Measurements from ENCODE around the gene OSGEPL1.
"Not testable (repeated sequence)": the region's sequence is repeated elsewhere in the genome, so short reads cannot be mapped to it uniquely, and the experiment has no call there.

Gene OSGEPL1, protein sequence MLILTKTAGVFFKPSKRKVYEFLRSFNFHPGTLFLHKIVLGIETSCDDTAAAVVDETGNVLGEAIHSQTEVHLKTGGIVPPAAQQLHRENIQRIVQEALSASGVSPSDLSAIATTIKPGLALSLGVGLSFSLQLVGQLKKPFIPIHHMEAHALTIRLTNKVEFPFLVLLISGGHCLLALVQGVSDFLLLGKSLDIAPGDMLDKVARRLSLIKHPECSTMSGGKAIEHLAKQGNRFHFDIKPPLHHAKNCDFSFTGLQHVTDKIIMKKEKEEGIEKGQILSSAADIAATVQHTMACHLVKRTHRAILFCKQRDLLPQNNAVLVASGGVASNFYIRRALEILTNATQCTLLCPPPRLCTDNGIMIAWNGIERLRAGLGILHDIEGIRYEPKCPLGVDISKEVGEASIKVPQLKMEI

DNA sequence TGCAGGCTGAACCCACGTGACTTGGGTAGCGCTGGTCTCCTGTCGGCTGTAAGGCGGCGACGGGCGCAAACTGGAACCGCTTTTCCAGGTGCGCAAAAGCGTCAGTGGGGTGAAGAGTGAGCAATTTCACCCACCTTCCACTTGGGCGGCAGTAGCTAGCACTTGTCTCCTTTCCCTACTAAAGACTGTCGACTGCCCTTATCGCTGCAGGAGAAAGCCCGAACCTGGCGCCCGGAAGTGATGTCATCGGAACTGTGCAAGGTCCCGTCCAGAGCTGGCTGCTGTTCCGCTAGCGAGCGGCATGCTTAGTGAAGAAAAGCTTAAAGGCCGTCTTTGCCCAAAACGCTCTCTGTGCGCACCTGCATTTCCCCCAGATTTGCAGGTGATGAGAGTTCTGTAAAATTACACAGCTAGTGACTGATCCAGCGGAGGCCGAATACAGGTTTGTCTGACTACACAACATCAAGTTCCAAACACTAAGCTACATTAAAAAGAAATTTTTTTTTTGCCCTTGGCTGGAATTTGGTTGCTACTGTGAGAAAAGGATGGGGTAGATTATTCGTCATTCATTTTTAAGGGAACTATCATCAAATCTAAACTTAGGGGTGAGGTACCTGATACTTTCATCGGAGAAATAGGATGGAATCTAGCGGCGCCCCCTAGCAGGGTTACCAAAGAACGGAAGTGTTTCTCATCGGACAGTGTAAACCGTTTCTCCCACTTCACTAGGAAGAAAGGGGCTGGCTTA lies at the start of gene OSGEPL1:
Gene OSGEPL1 (minus strand): TSS at position 242 of the 748 bp plus-strand sequence. CDS start 1,152 bp downstream, outside the sequence.
- peak; percentile 98 for DNase-seq

DNA sequence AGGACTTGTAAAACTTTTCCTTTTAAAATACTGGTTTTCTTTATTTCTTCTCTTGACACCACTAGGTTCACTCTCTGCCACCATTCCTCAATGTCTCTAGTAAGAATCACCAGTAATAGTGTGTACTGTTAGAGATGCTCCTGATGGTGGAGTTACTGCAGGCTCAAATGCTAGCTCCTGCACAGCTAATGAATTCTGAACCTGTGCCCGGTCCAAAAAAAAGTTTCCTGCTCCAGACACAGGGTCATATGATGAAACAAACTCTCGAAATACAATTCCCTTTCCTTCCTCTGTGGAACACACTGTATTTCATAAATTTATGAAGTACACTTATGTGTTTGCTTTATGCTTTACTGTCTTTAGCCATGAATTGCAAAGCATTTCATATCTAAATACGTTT lies 40.8 kb upstream of the OSGEPL1 start:
- no peak for DNase-seq

DNA sequence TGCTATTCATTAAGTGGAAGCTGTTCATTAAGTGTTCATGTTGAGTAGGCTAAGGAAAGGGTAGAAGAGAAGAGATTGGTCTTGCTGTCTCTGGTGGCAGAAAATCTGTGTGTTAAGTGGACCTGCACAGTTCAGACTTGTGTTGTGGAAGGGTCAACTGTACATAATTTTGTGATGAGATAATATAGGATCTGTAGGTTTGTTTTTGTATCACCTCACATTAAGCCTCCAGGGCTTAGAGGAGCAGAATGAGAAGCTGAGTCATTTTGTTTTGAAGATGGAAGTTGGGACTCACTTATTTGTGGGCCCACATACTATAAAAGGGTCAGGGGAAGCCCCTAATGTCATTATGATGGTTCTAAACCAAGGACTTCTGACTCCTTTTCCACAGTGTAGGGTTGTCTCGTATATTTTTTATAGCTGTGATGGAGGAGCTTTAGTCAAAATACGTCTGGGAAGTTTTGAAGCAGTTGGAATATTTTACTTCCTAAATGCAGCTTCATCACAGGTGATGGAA lies 39.9 kb upstream of the OSGEPL1 start:
- DNase-seq: no peak

DNA sequence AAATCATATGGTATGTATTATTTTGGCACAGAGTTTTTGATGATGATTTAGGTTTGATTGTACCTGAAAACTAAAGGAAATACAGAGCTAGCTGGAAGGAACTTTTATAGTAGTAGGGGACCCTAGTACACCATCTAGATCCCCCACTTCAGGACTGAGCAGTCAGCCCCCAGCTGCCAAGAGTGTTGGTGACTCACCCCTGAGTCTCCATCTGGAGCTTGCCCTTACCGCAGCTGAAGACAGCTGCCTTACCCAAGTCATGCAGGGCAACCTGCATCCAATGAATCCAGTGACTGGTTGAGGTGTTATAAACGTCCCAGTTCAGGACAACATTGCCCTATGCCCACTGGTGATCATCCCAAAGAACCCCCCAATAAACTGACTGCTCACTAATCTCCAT lies 36.9 kb upstream of the OSGEPL1 start:
- no peak for DNase-seq

DNA sequence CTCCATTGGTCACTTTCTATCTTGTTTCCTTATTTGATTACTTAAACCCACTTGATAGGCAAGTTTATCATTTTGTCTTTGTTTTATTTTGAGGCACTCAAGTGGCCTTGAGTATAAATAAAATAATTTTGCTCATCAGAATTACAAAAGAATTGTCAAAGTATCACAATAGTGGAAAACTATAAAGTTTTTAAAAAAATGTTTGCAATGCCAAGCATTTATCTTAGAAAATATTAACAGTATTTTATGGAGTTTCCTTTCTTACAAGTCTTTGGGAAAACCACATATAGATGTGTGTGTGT lies 36.4 kb upstream of the OSGEPL1 start:
- no peak for DNase-seq

DNA sequence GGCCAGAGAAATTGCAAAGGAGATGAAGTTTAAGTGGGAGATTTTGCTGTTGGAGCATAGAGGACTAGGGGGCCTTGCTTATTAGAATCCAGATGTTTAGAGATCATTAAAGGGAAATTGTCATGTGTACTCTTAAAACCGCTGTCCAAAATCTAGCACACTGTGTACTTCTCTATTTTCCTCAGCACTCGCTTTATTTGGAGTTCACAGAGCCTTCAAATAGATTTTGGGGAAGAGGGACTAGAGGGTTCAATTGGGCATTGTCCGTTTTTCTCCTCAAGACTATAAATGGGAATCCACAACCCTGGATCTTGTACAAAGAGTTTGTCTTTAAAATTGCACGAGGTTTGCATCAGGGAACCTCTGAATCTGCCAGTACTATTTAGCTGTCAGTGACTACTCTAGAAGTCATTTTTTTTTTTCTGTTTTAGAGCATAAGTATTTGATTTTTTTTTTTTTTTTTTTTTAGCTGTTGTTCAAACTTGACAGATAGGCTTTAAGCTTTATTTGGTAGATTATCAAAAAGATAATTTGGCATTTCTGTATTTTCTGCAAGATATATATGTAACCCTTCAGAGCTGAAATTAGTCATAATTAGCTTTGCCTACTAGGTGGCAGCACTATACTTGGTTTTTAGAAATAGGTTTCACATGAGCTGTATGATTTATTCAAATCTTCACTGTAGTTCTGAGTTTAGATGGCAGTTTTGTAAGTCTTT lies 35.9 kb upstream of the OSGEPL1 start:
- peak; percentile 76 for DNase-seq

DNA sequence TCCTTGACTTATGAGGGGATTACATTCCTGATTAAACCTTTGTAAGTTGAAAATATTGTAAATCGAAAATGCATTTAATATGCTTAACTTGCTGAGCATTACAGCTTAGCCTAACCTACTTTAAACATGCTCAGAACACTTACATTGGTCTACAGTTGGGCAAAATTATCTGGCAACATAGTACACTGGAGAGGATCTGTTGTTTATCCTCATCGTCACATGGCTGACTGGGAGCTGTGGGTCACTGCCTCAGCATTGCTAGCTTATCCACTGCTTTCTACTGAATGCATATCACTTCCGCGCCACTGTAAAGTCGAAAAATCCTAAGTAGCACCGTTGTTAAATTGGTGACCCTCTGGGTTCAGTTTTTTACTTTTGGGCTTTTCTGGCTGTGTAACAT lies 35.3 kb upstream of the OSGEPL1 start:
- DNase-seq: no peak

DNA sequence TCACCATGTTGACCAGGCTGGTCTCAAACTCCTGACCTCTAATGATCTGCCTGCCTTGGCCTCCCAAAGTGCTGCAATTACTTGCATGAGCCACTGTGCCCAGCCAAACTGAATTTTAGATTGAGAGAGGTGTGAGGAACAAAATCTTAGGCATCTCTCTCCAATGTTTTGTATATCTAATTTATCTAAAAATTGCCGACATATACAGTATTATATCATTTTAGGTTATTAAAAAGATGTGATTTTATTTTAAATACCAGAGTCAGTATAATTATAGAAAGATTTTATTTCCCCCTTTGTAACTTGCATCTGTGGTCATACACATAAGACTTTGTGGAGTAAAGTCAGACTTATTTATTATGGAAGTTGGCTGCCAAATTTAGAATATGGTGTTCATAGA lies 31.7 kb upstream of the OSGEPL1 start:
- no peak for DNase-seq

DNA sequence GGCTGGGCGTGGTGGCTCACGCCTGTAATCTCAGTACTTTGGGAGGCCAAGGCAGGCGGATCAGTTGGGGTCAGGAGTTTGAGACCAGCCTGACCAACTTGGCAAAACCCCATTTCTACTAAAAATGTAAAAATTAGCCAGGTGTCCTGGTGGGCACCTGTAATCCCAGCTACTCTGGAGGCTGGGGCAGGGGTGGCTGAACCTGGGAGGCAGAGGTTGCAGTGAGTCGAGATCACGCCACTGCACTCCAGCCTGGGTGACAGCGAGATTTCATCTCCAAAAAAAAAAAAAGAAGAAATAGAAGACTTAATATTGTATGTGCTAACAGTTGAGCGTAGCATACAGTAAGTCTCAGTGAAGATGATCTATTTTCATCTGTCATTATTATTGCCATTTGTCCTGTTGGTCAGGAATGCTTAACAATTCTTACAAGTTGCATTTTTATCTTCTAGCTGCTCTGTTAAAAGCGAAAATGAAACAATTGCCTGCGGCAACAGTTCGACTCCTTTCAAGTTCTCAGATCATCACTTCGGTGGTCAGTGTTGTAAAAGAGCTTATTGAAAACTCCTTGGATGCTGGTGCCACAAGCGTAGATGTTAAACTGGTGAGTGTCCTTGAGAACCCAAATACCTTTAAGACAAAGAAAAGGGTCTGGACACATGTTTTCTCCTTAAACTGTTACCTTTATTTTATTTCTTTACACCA lies 28.9 kb upstream of the OSGEPL1 start:
- no peak for DNase-seq

DNA sequence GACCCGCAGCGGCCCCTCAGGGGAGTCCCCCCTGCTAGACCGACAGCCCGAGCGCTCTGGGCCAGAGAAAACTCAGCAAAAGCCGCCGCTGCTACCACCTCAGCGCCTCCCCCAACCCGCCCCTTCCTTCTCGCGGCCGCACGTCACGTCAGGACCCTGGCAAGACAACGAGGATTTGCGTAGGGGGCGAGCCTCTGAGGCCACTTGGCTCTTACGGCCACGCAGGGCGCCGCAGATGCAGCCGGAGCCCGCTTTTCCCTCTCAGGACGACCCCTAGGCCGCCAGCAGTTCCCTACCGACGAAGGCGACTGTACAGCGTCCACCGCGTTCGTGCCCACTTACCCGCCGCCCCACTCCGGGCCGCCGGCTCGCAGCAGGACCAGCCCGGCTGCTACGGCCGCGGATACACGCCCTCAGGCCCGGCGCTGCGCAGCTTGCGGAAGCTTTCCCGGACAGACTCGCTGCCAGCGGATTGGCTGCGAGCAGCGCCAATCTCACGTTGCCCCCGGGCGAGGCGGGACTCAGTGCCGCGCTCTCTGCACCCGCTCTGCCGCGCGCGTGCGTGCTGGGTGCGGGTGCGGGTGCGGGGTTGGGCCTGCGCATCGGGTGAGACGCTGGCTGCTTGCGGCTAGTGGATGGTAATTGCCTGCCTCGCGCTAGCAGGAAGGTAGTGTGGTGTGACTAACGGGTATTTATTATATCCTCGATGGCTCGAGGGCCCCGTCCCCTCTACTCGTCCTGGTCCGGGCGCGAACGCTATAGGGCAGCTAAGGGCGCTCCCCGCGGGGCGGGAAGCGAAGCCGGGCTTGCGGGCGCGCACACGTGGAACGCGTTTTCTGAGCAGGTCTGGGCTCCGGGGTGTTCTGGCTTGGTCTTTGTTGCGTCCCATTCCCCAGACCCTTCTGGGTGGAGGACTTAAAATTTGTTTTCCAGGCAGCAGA lies 21.6 kb upstream of the OSGEPL1 start, which contains the start of the genes ORMDL1 and PMS1:
Gene ORMDL1 (minus strand): TSS at position 413 of the 941 bp plus-strand sequence. CDS start 1,744 bp downstream, outside the sequence.
Gene PMS1 (plus strand): TSS at position 524 of the 941 bp plus-strand sequence. CDS start 7,360 bp downstream, outside the sequence.
- DNase-seq: peak; percentile 97

DNA sequence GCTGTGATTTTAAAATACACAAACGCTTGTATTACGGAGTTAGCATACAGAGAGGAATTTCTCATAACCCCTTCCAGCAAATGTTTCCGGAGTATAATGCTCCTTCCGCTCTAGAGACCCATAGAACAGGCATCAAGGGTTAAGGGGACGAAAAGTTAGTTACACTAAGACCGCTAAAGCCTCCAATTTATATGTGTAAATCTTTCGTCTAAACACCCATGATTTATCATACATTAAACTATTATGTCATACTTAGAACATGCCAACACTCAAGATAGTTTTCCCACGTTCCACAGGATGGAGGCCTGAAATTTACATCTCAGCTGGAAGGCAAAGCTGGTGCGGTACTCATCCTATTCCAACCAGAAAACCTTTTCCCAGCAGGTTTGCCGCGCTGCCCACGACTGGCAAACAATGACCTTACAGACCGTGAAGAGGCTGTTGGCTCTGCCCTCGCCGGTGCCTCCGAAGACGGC lies 20.9 kb upstream of the OSGEPL1 start:
- peak; percentile 77 for DNase-seq

DNA sequence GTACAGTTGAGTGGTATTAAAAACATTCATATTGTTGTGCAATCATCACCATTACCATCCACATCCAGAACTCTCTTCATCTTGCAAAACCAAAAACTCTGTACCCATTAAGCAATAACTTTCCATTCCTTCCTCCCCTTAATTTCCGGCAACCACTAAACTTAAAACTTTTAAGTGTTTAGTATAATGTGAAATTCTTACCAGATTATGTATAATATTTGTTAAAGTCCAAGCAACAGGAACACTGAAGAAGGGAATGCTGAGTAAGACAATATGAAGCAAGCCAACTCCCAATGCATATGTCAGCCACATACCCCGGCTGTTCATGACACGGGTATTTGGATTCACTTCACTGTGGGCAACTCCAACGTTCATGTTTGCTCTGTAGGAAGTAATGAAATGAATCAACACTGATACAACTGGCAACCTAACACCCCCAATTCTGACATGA lies 19.7 kb upstream of the OSGEPL1 start:
- DNase-seq: no peak

DNA sequence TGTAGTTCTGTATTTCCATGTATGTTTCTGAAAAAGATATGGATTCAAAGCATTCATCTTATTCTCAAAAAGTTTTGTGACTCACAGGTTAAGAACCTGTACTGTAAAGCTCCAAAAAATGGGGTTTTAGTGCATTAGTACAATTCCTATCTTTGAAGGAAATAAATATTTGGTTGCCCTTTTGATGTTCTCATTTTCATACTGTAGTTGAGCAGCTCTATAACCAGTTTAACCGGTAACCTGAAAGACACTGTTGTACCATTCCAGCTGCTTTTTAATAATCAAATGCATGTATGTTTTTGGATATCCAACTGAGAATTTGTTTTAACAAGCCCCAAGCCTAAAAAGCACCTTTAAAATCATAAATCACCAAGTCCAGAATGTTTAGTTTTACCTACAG lies 9.6 kb upstream of the OSGEPL1 start:
- no peak for DNase-seq

DNA sequence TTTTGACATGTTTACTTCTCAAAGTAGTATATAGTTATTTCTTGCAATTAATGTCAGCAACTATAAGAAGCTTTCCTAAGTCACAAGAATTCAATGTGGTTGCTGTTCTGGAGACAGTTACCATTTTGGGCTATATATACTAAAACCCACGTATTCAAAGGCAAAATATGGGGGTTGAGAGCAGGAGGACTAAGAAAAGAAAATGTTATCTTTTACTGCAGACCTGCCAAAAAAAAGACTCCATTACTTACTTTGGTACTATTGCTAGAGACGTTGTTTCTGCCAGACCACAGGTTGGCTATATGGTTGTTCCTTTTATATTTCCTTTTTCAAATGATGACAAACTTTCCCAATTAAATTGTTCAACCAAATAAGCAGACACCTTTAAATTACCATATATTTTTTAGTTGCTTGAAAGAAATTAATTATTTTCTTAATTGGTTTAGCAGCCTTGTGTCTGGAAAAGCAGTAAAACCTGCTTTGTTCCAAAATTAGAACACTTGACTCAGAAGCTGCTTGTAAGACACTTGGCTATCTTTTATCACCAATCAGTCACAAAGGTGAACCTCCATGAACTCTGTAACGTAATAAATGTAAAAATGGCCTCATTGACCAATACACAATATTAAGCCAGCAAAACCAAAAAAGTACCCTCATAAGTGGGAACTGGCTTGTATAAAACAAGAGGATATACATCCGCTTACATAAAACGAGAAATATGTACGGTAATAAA lies 8.2 kb upstream of the OSGEPL1 start:
- DNase-seq: no peak

DNA sequence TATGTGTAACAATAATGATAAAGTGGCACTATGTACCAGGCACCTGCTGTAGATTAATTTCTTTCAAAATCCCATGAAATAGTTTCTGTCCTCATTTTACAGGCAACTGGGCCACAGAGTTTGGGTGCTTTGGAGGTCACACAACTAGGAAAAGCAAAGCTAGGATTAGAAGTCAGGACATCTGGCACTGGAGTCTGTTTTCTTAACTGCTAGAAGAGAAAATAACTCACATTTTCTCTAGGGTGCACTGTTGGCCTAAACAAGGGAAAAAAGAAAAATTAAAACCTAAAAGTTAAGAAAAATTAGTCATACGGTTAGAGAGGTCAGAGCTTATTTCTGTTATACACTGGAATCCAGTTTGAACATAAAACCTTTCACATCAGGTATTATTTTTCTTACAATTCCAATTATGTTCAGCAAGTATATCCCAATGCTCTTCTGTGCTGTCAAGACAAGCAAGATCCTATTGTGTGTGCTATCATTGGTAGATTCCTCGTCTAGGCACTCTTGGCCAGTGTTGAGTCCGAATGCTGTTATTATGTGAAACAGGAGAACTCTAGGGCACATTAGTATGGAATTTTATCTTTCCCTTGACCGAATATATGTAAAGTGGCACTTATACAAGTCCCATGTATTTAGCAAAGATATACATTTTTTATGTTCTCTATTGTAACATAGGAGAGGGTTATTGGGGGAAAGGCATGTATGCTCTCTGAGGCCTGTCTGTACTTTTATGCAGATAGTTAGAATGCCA lies 1.5 kb upstream of the OSGEPL1 start:
- peak; percentile 37 for DNase-seq

DNA sequence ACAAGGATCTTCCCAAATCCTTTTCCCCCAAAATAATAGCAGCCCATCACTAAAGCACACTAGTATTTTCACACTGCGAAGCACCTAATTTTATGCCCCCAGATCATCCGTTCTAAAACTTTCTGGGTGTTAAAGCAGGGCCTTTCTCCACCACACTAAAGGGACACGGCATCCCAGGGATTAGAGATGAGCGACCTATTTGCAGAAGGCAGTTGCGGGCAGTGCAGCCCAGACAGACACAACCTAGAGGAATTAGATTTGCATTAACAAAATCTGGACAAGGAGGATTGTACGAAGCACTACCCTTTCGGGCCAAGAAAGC lies 402 bp downstream of the OSGEPL1 start:
- DNase-seq: no peak

DNA sequence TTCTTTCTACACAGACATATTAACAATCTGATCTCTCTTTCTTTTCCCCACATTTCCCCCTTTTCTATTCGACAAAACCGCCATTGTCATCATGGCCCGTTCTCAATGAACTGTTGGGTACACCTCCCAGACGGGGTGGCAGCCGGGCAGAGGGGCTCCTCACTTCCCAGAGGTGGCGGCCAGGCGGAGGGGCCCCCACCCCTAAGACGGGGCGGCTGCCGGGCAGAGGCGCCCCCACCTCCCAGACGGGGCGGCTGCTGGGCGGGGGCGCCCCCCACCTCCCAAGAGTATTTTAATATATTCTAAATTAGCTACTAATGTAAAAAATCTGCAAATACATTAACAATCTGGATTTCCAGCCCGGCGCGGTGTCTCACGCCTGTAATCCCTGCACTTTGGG lies 2.4 kb downstream of the OSGEPL1 start:
- not testable (repeated sequence) for DNase-seq

DNA sequence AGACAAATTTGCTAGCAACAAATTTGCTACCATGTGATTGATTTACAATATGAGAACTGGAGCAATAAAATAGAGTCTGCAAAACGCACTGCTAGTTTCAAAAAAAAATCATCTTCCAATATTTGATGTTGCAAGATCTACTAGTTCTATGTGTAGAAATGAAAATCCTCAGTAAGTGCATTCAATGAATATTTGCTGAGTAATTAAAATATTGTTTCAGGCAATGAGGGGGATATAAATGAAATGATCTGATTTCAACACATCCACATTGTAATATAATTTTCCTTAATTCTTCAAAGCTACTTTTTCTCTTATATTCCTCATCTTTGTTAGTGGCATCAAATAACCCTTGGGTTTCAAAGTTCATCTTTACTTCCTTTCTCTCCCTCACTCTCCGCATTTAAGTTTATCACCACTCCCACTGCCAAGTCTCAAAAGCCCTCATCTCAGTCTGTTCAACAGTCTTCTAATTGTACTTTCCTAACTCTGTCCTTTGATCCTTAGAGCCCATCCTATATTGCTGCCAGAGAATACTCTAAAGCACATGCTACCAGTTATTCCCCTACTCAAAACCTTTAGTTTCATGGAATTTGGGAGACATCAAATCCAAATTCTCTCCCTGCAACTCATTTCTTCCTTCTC lies 6.2 kb downstream of the OSGEPL1 start:
- no peak for DNase-seq

DNA sequence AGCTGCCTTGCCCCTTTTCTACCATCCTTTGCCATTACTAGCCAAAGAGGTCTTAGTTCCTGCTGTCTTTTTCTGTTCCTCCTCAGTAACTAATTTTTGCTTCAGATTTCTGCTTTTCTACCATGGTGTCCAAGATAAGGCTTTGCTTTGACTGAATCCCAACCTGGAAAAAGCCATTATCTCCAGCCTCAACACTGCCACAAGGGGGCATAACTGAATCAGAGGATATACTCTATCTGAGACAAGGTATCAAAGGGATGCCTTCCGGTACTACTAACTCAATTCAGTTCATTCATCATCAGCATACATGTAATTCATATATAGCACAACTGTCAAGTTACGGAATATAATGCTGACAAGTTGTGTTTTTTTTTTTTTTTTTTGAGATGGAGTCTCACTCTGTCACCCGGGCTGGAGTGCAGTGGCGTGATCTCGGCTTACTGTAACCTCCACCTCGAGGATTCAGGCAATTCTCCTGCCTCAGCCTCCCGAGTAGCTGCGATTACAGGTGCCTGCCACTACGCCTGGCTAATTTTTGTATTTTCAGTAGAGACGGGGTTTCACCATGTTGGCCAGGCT lies 11.4 kb downstream of the OSGEPL1 start:
- DNase-seq: peak; percentile 69
